ENCODE measurements around the gene USP9Y. TPM values are rescaled to one million over a fixed set of nuclear protein-coding genes. Genes with fewer than 3 reads are reported as not detected.

Gene USP9Y
- total and polyA plus RNA-seq, 2 donors from 2014 or later = 13.7 TPM; not detected in 1

GRCh38 chrY:12744091-12744490, 43.1 kb downstream of the USP9Y start:
- intact Hi-C loops (cut with DNase I) = no loop called here
- no peak for FAIRE-seq

GRCh38 chrY:12749293-12749692, 48.3 kb downstream of the USP9Y start:
- Histone ChIP-seq H3K4me1 (ENCODE audit: control insufficient read depth in 2 of 3, insufficient read depth in 2 of 3, low read depth in 1 of 3, low read length in 3 of 3) (no peaks in the 10 kb centered on the region), H3K36me3 (ENCODE audit: control insufficient read depth in 2 of 3, insufficient read depth in 3 of 3, low read length in 3 of 3) (no peaks in the 10 kb centered on the region), H3K9ac (ENCODE audit: low read length in 3 of 3) (no peak overlapping the region), H3K4me3 (ENCODE audit: low read length in 3 of 3) (no peak overlapping the region), H3K27me3 (ENCODE audit: control insufficient read depth, insufficient read depth, low read length) (no peaks in the 10 kb centered on the region), H3K9me3 (ENCODE audit: control insufficient read depth in 2 of 3, insufficient read depth in 1 of 3, low read length in 3 of 3) (no peaks in the 10 kb centered on the region), H3K27ac (ENCODE audit: low read depth in 2 of 2, low read length in 2 of 2) (no peak overlapping the region)
- DNase-seq (no peak), FAIRE-seq (no peak)
- intact Hi-C loops (cut with DNase I) = no loop called here
- TF ChIP-seq CTCF (IDR thresholded peaks at IDR 0.05; ENCODE audit: borderline replicate concordance, extremely low read depth, insufficient read depth) = no peak

More at GRCh38 chrY:12744091-12744490, 43.1 kb downstream of the USP9Y start:
- no peak for TF ChIP-seq CTCF (IDR thresholded peaks at IDR 0.05; ENCODE audit: borderline replicate concordance, extremely low read depth, insufficient read depth)
- Histone ChIP-seq H3K4me1 (ENCODE audit: control insufficient read depth in 2 of 3, insufficient read depth in 2 of 3, low read depth in 1 of 3, low read length in 3 of 3) (no peaks in the 10 kb centered on the region), H3K36me3 (ENCODE audit: control insufficient read depth in 2 of 3, insufficient read depth in 3 of 3, low read length in 3 of 3) (peaks cover 0 to 14% (median 0%) of the 10 kb centered on the region in 3 donors), H3K4me3 (ENCODE audit: low read length in 3 of 3) (no peak overlapping the region), H3K27ac (ENCODE audit: low read depth in 2 of 2, low read length in 2 of 2) (no peak overlapping the region), H3K9ac (ENCODE audit: low read length in 3 of 3) (no peak overlapping the region), H3K27me3 (ENCODE audit: control insufficient read depth, insufficient read depth, low read length) (no peaks in the 10 kb centered on the region), H3K9me3 (ENCODE audit: control insufficient read depth in 2 of 3, insufficient read depth in 1 of 3, low read length in 3 of 3) (no peaks in the 10 kb centered on the region)
- DNase-seq = no peak

GRCh38 chrY:12752856-12753255, 51.8 kb downstream of the USP9Y start:
- FAIRE-seq = no peak
- no peaks in the 10 kb centered on the region for H3K27me3 ChIP-seq (ENCODE audit: control insufficient read depth, insufficient read depth, low read length)
- no peak overlapping the region for H3K4me3 ChIP-seq (ENCODE audit: low read length in 3 of 3)
- no peak overlapping the region for H3K27ac ChIP-seq (ENCODE audit: low read depth in 2 of 2, low read length in 2 of 2)
- no peaks in the 10 kb centered on the region for H3K4me1 ChIP-seq (ENCODE audit: control insufficient read depth in 2 of 3, insufficient read depth in 2 of 3, low read depth in 1 of 3, low read length in 3 of 3)
- intact Hi-C loops (cut with DNase I) = no loop called here
- no peaks in the 10 kb centered on the region for H3K9me3 ChIP-seq (ENCODE audit: control insufficient read depth in 2 of 3, insufficient read depth in 1 of 3, low read length in 3 of 3)
- no peak for TF ChIP-seq CTCF (IDR thresholded peaks at IDR 0.05; ENCODE audit: borderline replicate concordance, extremely low read depth, insufficient read depth)
- H3K36me3 ChIP-seq (ENCODE audit: control insufficient read depth in 2 of 3, insufficient read depth in 3 of 3, low read length in 3 of 3) = no peaks in the 10 kb centered on the region
- no peak overlapping the region for H3K9ac ChIP-seq (ENCODE audit: low read length in 3 of 3)
- DNase-seq = peak in 1 of 5 donors; percentile 0

- TF ChIP-seq CTCF (IDR thresholded peaks at IDR 0.05; ENCODE audit: borderline replicate concordance, extremely low read depth, insufficient read depth) = no peak
- FAIRE-seq (no peak), DNase-seq (no peak)
- H3K9me3 ChIP-seq (ENCODE audit: control insufficient read depth in 2 of 3, insufficient read depth in 1 of 3, low read length in 3 of 3) = no peaks in the 10 kb centered on the region
- H3K27me3 ChIP-seq (ENCODE audit: control insufficient read depth, insufficient read depth, low read length) = no peaks in the 10 kb centered on the region
- no peak overlapping the region for H3K9ac ChIP-seq (ENCODE audit: low read length in 3 of 3)
- no peaks in the 10 kb centered on the region for H3K4me1 ChIP-seq (ENCODE audit: control insufficient read depth in 2 of 3, insufficient read depth in 2 of 3, low read depth in 1 of 3, low read length in 3 of 3)
- H3K36me3 ChIP-seq (ENCODE audit: control insufficient read depth in 2 of 3, insufficient read depth in 3 of 3, low read length in 3 of 3) = no peaks in the 10 kb centered on the region
- intact Hi-C loops (cut with DNase I) = no loop called here
- H3K27ac ChIP-seq (ENCODE audit: low read depth in 2 of 2, low read length in 2 of 2) = no peak overlapping the region
- no peak overlapping the region for H3K4me3 ChIP-seq (ENCODE audit: low read length in 3 of 3)
These were observed 55.0 kb downstream of the USP9Y start for GRCh38 chrY:12756021-12756420.
